Activated CD4-positive, alpha-beta T cell treated with anti-CD3 and anti-CD28 coated beads, Interleukin-2, amount 10 ng/mL, durations not matched to agents 24 days and 14 days (primary cell): Measurements from ENCODE around the gene SLC9A1. TPM values are rescaled to one million over a fixed set of nuclear protein-coding genes. Genes with fewer than 3 reads are reported as not detected.

Experiments used
- DNase-seq: peaks from one replicate; pipeline ENCODE4 v3.0.0; 2022
- H3K27ac Mint-ChIP-seq: one replicate; pipeline ENCODE4 v1.8.0; 2022; ENCODE audit warnings: mild to moderate bottlenecking, mixed read lengths
- H3K27me3 Mint-ChIP-seq: one replicate; pipeline ENCODE4 v1.8.0; 2022; ENCODE audit warnings: mixed read lengths
- H3K36me3 Mint-ChIP-seq: one replicate; pipeline ENCODE4 v1.8.0; 2022; ENCODE audit warnings: low read depth, mild to moderate bottlenecking, mixed read lengths
- H3K4me1 Mint-ChIP-seq: one replicate; pipeline ENCODE4 v1.8.0; 2021; ENCODE audit warnings: mixed read lengths
- H3K4me3 Mint-ChIP-seq: one replicate; pipeline ENCODE4 v1.8.0; 2022; ENCODE audit warnings: mild to moderate bottlenecking, moderate library complexity, mixed read lengths
- H3K9me3 Mint-ChIP-seq: one replicate; pipeline ENCODE4 v1.8.0; 2021; ENCODE audit warnings: mixed read lengths
- intact Hi-C: fragments of 100-400 bp; cut with micrococcal nuclease; formaldehyde crosslinking; loops from one replicate; pipeline ENCODE4 v1.15.1; 2023
- total RNA-seq: library from RNA; stranded (reverse); gene quantifications from 2 replicates; pipeline ENCODE4 v1.2.3, GENCODE V29; 2022

Gene SLC9A1
- total RNA-seq, 1 donor from 2014 or later = 27.1 TPM

- H3K4me3 Mint-ChIP-seq = no peak overlapping the region
- H3K36me3 Mint-ChIP-seq = no peaks in the 10 kb centered on the region
- peaks cover 9% of the 10 kb centered on the region for H3K27me3 Mint-ChIP-seq
- intact Hi-C loops = no loop called here
- H3K9me3 Mint-ChIP-seq = no peaks in the 10 kb centered on the region
- no peak overlapping the region for H3K27ac Mint-ChIP-seq
- no peak for DNase-seq
- no peaks in the 10 kb centered on the region for H3K4me1 Mint-ChIP-seq
Measured at GRCh38 chr1:27077968-27078367, 77.0 kb downstream of the SLC9A1 start.

DNA sequence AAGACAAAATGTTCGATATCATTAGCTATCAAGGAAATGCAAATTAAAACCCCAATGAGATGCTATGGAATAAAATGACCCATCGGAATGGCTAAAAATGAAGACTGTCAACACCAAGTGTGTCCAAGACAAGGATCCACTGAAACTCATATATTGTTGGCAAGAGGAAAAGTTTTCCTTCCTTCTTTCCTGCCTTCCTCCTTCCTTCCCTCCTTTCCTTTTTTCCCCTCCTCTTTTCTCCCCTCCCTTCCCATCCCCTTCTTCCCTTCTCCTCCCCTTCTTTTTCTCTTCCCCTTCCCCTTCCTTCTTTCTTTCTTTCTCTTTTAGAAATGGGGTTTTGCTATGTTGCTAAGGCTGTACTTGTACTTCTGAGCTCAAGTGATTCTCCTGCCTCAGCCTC lies 78.1 kb downstream of the SLC9A1 start:
- intact Hi-C loops = no loop called here
- peaks cover 9% of the 10 kb centered on the region for H3K27me3 Mint-ChIP-seq
- no peak overlapping the region for H3K4me3 Mint-ChIP-seq
- no peak overlapping the region for H3K27ac Mint-ChIP-seq
- no peaks in the 10 kb centered on the region for H3K36me3 Mint-ChIP-seq
- no peaks in the 10 kb centered on the region for H3K4me1 Mint-ChIP-seq
- H3K9me3 Mint-ChIP-seq = no peaks in the 10 kb centered on the region
- no peak for DNase-seq

DNA sequence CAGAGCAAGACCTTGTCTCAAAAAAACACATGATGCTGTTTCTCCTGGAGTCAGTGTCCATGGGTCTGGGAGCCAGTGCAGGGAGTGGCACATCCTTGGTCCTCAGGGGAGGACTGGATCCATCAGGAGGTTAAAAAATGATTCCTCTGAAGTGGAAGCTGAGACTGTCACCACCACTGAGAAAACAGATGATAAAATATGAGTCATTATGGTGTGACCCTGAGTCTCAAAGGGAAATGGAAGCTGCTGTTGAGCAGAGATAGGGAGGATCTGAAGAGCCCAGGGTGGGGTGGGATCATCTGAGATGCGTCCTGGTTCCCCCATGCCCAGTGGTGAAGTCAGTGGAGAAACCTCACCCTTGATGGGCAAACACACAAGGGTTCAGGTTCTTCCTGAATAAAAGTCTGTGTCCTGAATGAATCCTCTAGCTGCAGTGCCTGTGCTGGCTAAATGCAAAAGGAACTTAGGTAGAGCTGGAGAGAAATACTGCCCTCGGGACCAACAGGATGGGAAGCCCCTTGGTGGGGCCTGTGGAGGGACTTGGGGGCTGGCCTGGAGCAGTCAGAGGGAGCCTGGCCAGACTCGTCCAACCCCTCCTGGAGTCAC lies 80.6 kb downstream of the SLC9A1 start:
- no peaks in the 10 kb centered on the region for H3K4me1 Mint-ChIP-seq
- no peak overlapping the region for H3K4me3 Mint-ChIP-seq
- DNase-seq = no peak
- no peak overlapping the region for H3K27ac Mint-ChIP-seq
- intact Hi-C loops = no loop called here
- no peaks in the 10 kb centered on the region for H3K9me3 Mint-ChIP-seq
- no peaks in the 10 kb centered on the region for H3K36me3 Mint-ChIP-seq
- peaks cover 6% of the 10 kb centered on the region for H3K27me3 Mint-ChIP-seq

GRCh38 chr1:27071049-27071416 lies 83.9 kb downstream of the SLC9A1 start:
- intact Hi-C loops = no loop called here
- Mint-ChIP-seq H3K36me3 (no peaks in the 10 kb centered on the region), H3K4me3 (no peak overlapping the region), H3K27me3 (peaks cover 3% of the 10 kb centered on the region), H3K9me3 (no peaks in the 10 kb centered on the region), H3K4me1 (no peaks in the 10 kb centered on the region), H3K27ac (no peak overlapping the region)
- DNase-seq = no peak

DNA sequence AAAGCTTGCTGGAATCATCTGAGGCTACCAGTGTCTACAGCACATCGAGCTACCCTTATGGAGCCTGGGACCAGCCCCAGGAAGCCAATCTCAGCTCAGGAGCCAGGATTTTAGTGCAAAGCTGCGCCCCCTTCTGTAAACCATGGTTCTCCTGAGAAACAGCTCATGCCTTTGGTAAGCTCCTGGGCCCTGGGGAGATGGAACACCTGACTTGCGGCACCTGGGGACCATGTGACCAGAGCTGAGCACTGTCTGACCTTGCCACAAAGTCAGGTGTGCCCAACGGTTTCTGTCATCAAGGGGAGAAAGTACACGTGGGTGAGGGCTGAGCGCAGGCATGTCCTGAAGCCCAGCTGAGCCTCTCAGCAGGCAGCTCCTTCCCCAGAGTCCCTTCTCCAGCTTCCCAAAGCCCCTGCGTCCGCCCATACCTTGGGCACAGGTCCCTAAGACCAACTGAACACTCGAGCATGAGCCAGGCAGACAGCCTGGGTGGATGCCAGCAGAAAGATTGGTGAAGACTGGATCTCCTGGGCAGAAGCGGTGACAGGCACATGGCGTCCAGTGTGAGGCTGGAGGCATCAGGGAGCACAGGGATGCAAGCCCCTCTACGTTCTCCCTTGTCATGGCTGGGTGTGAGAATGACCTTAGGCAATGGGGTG lies 84.4 kb downstream of the SLC9A1 start:
- DNase-seq = no peak
- Mint-ChIP-seq H3K27ac (no peak overlapping the region), H3K4me1 (no peaks in the 10 kb centered on the region), H3K27me3 (peaks cover 3% of the 10 kb centered on the region), H3K9me3 (no peaks in the 10 kb centered on the region), H3K36me3 (no peaks in the 10 kb centered on the region), H3K4me3 (no peak overlapping the region)
- intact Hi-C loops = no loop called here

DNA sequence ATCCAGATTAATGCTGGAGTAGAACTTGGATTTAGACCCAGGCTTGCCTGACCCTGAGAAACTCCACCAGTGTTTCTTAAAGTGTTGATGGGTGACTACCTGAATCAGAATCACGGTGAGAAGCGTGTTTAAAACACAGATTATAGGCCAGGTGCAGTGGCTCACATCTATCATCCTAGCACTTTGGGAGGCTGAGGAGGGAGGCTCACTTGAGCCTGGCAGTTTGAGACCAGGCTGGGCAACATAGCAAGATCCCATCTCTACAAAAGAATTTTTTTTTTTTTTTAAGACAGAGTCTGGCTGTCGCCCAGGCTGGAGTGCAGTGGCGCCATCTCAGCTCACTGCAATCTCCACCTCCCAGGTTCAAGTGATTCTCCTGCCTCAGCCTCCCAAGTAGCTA lies 86.0 kb downstream of the SLC9A1 start:
- H3K27ac Mint-ChIP-seq = no peak overlapping the region
- no peak for DNase-seq
- H3K4me1 Mint-ChIP-seq = no peaks in the 10 kb centered on the region
- peaks cover 3% of the 10 kb centered on the region for H3K27me3 Mint-ChIP-seq
- H3K4me3 Mint-ChIP-seq = no peak overlapping the region
- H3K36me3 Mint-ChIP-seq = no peaks in the 10 kb centered on the region
- H3K9me3 Mint-ChIP-seq = no peaks in the 10 kb centered on the region
- intact Hi-C loops = no loop called here

DNA sequence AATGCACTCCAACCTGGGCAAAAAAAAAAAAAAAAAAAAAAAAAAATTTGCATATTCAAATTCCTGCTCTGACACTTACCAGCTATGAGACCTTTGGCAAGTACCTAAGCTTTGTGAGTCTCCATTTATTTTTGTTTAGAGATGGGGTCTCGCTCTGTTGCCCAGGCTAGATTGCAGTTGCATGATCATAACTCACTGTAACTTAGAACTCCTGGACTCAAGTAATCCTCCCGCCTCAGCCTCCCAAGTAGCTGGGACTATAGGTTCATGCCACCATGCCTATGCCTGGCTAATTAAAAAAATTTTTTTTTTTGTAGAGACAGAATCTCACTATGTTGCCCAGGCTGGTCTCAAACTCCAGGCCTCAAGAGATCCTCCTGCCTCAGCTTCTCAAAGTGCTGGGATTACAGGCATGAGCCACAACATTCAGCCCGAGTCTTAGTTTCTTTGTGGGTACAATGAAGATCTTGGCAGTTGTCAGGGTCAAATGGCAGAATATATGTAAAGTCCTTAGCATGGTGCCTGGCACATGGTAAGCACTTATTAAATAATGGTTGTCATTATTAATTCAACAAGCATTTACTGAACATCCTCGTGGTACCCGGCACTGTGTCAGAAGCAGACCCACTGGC lies 88.8 kb downstream of the SLC9A1 start:
- Mint-ChIP-seq H3K27me3 (peaks cover 3% of the 10 kb centered on the region), H3K36me3 (no peaks in the 10 kb centered on the region), H3K9me3 (no peaks in the 10 kb centered on the region), H3K27ac (no peak overlapping the region), H3K4me1 (no peaks in the 10 kb centered on the region), H3K4me3 (no peak overlapping the region)
- no peak for DNase-seq
- intact Hi-C loops = no loop called here

DNA sequence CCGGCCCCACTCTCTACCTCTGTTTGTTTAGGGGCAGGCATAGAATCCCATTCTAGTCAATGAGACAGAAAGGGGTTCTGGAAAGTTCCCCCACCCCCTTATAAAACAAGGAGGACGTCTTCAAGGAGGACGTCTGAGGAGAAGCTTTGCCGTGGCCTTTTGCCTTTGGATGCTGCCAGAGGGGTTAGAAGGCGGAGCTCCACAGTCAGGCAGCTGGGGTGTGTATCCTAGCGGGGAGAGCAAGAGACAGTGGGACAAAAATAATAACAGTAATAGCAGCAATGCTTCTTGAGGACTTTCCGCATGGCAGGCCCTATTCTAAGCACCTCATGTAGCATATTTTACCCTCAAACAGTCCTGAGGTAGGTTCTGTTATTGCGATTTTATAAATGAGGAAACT lies 94.0 kb downstream of the SLC9A1 start:
- no peak overlapping the region for H3K4me3 Mint-ChIP-seq
- no peaks in the 10 kb centered on the region for H3K4me1 Mint-ChIP-seq
- H3K36me3 Mint-ChIP-seq = no peaks in the 10 kb centered on the region
- H3K27ac Mint-ChIP-seq = no peak overlapping the region
- no peaks in the 10 kb centered on the region for H3K9me3 Mint-ChIP-seq
- intact Hi-C loops = no loop called here
- DNase-seq = no peak
- no peaks in the 10 kb centered on the region for H3K27me3 Mint-ChIP-seq

GRCh38 chr1:27058966-27059669 lies 95.8 kb downstream of the SLC9A1 start:
- Mint-ChIP-seq H3K4me3 (no peak overlapping the region), H3K4me1 (no peaks in the 10 kb centered on the region), H3K36me3 (no peaks in the 10 kb centered on the region), H3K27ac (no peak overlapping the region), H3K27me3 (no peaks in the 10 kb centered on the region), H3K9me3 (no peaks in the 10 kb centered on the region)
- no peak for DNase-seq
- intact Hi-C loops = no loop called here

GRCh38 chr1:27057801-27058625 lies 96.9 kb downstream of the SLC9A1 start:
- no peaks in the 10 kb centered on the region for H3K9me3 Mint-ChIP-seq
- no peaks in the 10 kb centered on the region for H3K27me3 Mint-ChIP-seq
- no peak overlapping the region for H3K27ac Mint-ChIP-seq
- no peaks in the 10 kb centered on the region for H3K36me3 Mint-ChIP-seq
- H3K4me3 Mint-ChIP-seq = no peak overlapping the region
- DNase-seq = no peak
- intact Hi-C loops = no loop called here
- no peaks in the 10 kb centered on the region for H3K4me1 Mint-ChIP-seq

- no peaks in the 10 kb centered on the region for H3K36me3 Mint-ChIP-seq
- H3K9me3 Mint-ChIP-seq = no peaks in the 10 kb centered on the region
- H3K4me1 Mint-ChIP-seq = no peaks in the 10 kb centered on the region
- no peak for DNase-seq
- H3K4me3 Mint-ChIP-seq = no peak overlapping the region
- no peak overlapping the region for H3K27ac Mint-ChIP-seq
- no peaks in the 10 kb centered on the region for H3K27me3 Mint-ChIP-seq
- intact Hi-C loops = no loop called here
Measured at GRCh38 chr1:27057389-27057788, 97.5 kb downstream of the SLC9A1 start.

DNA sequence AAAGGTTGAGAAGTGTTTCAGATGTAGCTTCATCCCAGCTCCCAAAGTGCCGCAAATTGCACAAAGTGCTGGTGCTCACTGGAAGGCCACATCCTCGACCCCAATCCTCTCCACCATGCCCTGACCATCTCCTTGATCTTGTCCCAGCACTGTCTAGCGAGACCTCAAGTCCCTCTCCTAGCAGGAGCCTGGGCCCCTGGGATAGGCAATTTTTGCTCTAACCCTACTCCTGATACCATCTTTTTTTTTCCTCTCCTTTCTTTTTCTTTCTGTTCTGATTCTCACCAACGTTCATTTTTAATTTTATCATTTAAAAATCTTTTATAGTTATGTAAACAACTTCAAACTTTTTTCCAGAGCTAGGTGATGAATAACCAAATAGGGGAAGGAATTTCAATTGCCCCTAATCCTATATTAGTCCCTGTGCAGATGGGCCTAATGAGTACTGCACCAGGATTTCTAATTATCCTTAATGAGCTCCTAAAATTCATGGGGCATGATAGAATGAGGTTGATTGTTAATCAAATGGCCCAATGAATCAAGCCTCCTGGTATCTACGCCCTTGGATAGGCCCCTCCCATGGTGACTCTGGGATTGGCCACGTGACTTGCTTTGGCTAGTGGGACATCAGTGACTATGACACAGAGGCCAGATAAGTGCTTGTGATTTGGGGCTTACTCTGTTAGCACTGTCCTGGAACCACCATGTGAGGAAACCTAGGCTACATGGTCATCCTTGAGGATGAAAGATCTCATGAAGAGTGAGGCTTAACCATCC lies 100.8 kb downstream of the SLC9A1 start:
- DNase-seq = no peak
- H3K9me3 Mint-ChIP-seq = no peaks in the 10 kb centered on the region
- H3K4me1 Mint-ChIP-seq = no peaks in the 10 kb centered on the region
- H3K27ac Mint-ChIP-seq = no peak overlapping the region
- H3K4me3 Mint-ChIP-seq = no peak overlapping the region
- no peaks in the 10 kb centered on the region for H3K27me3 Mint-ChIP-seq
- intact Hi-C loops = no loop called here
- H3K36me3 Mint-ChIP-seq = no peaks in the 10 kb centered on the region

GRCh38 chr1:27052527-27052926 lies 102.4 kb downstream of the SLC9A1 start:
- Mint-ChIP-seq H3K27me3 (no peaks in the 10 kb centered on the region), H3K9me3 (no peaks in the 10 kb centered on the region), H3K4me3 (no peak overlapping the region), H3K27ac (no peak overlapping the region), H3K4me1 (no peaks in the 10 kb centered on the region), H3K36me3 (no peaks in the 10 kb centered on the region)
- no peak for DNase-seq
- intact Hi-C loops = no loop called here
